ENCODE results near the gene TLL2. TPM values are rescaled to one million over a fixed set of nuclear protein-coding genes. Genes with fewer than 3 reads are reported as not detected.

The TLL2 gene
- total and polyA plus RNA-seq, 4 experiments from 2014 or later = 0.03 to 0.17 TPM; not detected in 2

DNA sequence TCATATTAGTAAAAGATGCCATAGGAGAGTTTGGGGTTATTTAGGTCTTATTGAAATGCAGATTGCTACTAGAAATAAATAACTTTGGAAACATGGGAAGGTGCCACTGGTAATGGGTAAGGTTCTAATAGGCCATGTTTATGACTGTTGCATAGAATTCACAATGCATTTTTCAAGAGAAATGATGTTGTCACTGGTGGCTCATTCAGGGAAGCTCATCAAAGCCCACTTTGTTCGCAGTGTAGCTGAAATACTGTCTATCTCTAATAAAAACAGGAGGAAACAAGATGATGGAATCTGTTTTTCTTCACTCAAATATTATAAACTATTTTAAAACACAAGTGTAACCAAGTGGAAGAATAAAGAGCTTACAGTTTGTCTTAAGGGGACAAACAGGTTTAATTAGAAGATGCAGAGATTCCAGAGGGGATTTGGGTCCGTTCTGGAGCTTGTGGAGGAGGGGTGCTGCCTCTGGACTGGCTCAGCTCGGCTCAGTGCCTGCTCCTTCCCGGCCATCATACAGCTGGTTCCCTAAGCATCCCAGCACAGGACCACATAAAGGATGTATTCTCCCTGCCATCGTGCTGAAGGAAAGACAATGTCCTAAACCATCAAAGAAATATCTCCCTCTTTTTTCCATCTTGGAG is 175.3 kb downstream of the TLL2 start:
- Mint-ChIP-seq H3K27me3 (peaks cover 11 to 24% of the 10 kb centered on the region in 2 donors), H3K9me3 (no peaks in the 10 kb centered on the region), H3K27ac (no peak overlapping the region), H3K36me3 (no peaks in the 10 kb centered on the region), H3K4me3 (no peak overlapping the region), H3K4me1 (peaks cover 4 to 6% (median 5%) of the 10 kb centered on the region in 4 donors)
- peaks cover 9% of the 10 kb centered on the region for H3K27me3 ChIP-seq (ENCODE audit: insufficient read depth, low read length)
- intact Hi-C loops (cut with micrococcal nuclease) = no loop called here
- H3K4me1 ChIP-seq (ENCODE audit: insufficient read depth, low read length) = peaks cover 4% of the 10 kb centered on the region
- CTCF ChIA-PET (ENCODE audit: partially characterized antibody) = interaction anchor here (1.0 to 8.4 kb wide), 7 partner anchors 10 to 645 kb away, joined by 3 to 67 read pairs (median 7); partner anchors contain the start of gene TCTN3
- no peak overlapping the region for H3K4me3 ChIP-seq (ENCODE audit: low read length in 2 of 2)
- H3K27ac ChIP-seq (ENCODE audit: low read depth, low read length) = no peak overlapping the region
- no peaks in the 10 kb centered on the region for H3K9me3 ChIP-seq (ENCODE audit: control insufficient read depth in 1 of 2, low read length in 2 of 2)
- POLR2A ChIA-PET (ENCODE audit: partially characterized antibody) = no interaction called here
- H3K36me3 ChIP-seq (ENCODE audit: insufficient read depth, low read length) = no peaks in the 10 kb centered on the region
- no peak for DNase-seq

- Histone ChIP-seq H3K4me3 (ENCODE audit: low read length in 2 of 2) (no peak overlapping the region), H3K36me3 (ENCODE audit: insufficient read depth, low read length) (no peaks in the 10 kb centered on the region), H3K9me3 (ENCODE audit: control insufficient read depth in 1 of 2, low read length in 2 of 2) (no peaks in the 10 kb centered on the region), H3K27me3 (ENCODE audit: insufficient read depth, low read length) (peaks cover 9% of the 10 kb centered on the region), H3K27ac (ENCODE audit: low read depth, low read length) (no peak overlapping the region), H3K4me1 (ENCODE audit: insufficient read depth, low read length) (peaks cover 14% of the 10 kb centered on the region)
- peak overlapping the region in 1 of 7 donors; percentile 21 for H3K27ac Mint-ChIP-seq
- no peaks in the 10 kb centered on the region for H3K36me3 Mint-ChIP-seq
- peaks cover 13 to 17% (median 13%) of the 10 kb centered on the region in 4 donors for H3K4me1 Mint-ChIP-seq
- ChIA-PET POLR2A (ENCODE audit: partially characterized antibody) (no interaction called here), CTCF (ENCODE audit: partially characterized antibody) (interaction anchor here (1.3 to 8.4 kb wide), 4 partner anchors 11 to 643 kb away, joined by 3 to 67 read pairs (median 8); partner anchors contain the start of gene TCTN3)
- no peaks in the 10 kb centered on the region for H3K9me3 Mint-ChIP-seq
- H3K4me3 Mint-ChIP-seq = no peak overlapping the region
- no peak for DNase-seq
- H3K27me3 Mint-ChIP-seq = peaks cover 8 to 26% of the 10 kb centered on the region in 2 donors
- intact Hi-C loops (cut with micrococcal nuclease) = no loop called here
Measured at GRCh38 chr10:96337106-96337505, 176.6 kb downstream of the TLL2 start.

GRCh38 chr10:96334616-96335526 is 178.9 kb downstream of the TLL2 start:
- CTCF ChIA-PET (ENCODE audit: partially characterized antibody) = interaction anchor here (0.7 to 8.4 kb wide), 12 partner anchors 9 to 326 kb away, joined by 3 to 67 read pairs (median 4); no protein-coding TSS in a partner anchor
- peak in 1 of 5 donors; percentile 16 for DNase-seq

GRCh38 chr10:96333101-96333500 is 180.6 kb downstream of the TLL2 start:
- Mint-ChIP-seq H3K4me1 (peaks cover 13 to 18% (median 13%) of the 10 kb centered on the region in 4 donors), H3K27ac (peak overlapping the region in 1 of 7 donors; percentile 19), H3K27me3 (peaks cover 11 to 41% of the 10 kb centered on the region in 2 donors), H3K36me3 (no peaks in the 10 kb centered on the region), H3K9me3 (no peaks in the 10 kb centered on the region), H3K4me3 (peak overlapping the region in 5 of 8 donors; percentile 0 to 59 (median 18))
- peak in 4 of 5 donors; percentile 22 to 49 (median 40) for DNase-seq
- H3K27ac ChIP-seq (ENCODE audit: low read depth, low read length) = no peak overlapping the region
- no peaks in the 10 kb centered on the region for H3K36me3 ChIP-seq (ENCODE audit: insufficient read depth, low read length)
- ChIA-PET POLR2A (ENCODE audit: partially characterized antibody) (no interaction called here), CTCF (ENCODE audit: partially characterized antibody) (interaction anchor here (2.1 to 8.4 kb wide), 2 partner anchors 10 to 315 kb away, joined by 6 to 67 read pairs; no protein-coding TSS in a partner anchor)
- intact Hi-C loops (cut with micrococcal nuclease) = no loop called here
- no peaks in the 10 kb centered on the region for H3K9me3 ChIP-seq (ENCODE audit: control insufficient read depth in 1 of 2, low read length in 2 of 2)
- no peak overlapping the region for H3K4me3 ChIP-seq (ENCODE audit: low read length in 2 of 2)
- peaks cover 14% of the 10 kb centered on the region for H3K4me1 ChIP-seq (ENCODE audit: insufficient read depth, low read length)
- H3K27me3 ChIP-seq (ENCODE audit: insufficient read depth, low read length) = peaks cover 9% of the 10 kb centered on the region

More at GRCh38 chr10:96334616-96335526, 178.9 kb downstream of the TLL2 start:
- intact Hi-C loops (cut with micrococcal nuclease) = no loop called here
- Histone ChIP-seq H3K4me3 (ENCODE audit: low read length in 2 of 2) (no peak overlapping the region), H3K27me3 (ENCODE audit: insufficient read depth, low read length) (peaks cover 9% of the 10 kb centered on the region), H3K9me3 (ENCODE audit: control insufficient read depth in 1 of 2, low read length in 2 of 2) (no peaks in the 10 kb centered on the region), H3K4me1 (ENCODE audit: insufficient read depth, low read length) (peaks cover 14% of the 10 kb centered on the region), H3K27ac (ENCODE audit: low read depth, low read length) (no peak overlapping the region), H3K36me3 (ENCODE audit: insufficient read depth, low read length) (no peaks in the 10 kb centered on the region)
- Mint-ChIP-seq H3K4me1 (peaks cover 13 to 18% (median 13%) of the 10 kb centered on the region in 4 donors), H3K27ac (no peak overlapping the region), H3K9me3 (no peaks in the 10 kb centered on the region), H3K36me3 (no peaks in the 10 kb centered on the region), H3K27me3 (peaks cover 8 to 35% of the 10 kb centered on the region in 2 donors), H3K4me3 (no peak overlapping the region)
- POLR2A ChIA-PET (ENCODE audit: partially characterized antibody) = no interaction called here

GRCh38 chr10:96327462-96327861 is 186.3 kb downstream of the TLL2 start:
- Mint-ChIP-seq H3K9me3 (no peaks in the 10 kb centered on the region), H3K4me3 (no peak overlapping the region), H3K27me3 (peaks cover 11 to 34% of the 10 kb centered on the region in 2 donors), H3K4me1 (peaks cover 0 to 5% (median 1%) of the 10 kb centered on the region in 4 donors), H3K36me3 (no peaks in the 10 kb centered on the region), H3K27ac (no peak overlapping the region)
- Histone ChIP-seq H3K27ac (ENCODE audit: low read depth, low read length) (no peak overlapping the region), H3K27me3 (ENCODE audit: insufficient read depth, low read length) (no peaks in the 10 kb centered on the region), H3K4me1 (ENCODE audit: insufficient read depth, low read length) (peaks cover 1% of the 10 kb centered on the region), H3K4me3 (ENCODE audit: low read length in 2 of 2) (no peak overlapping the region), H3K9me3 (ENCODE audit: control insufficient read depth in 1 of 2, low read length in 2 of 2) (no peaks in the 10 kb centered on the region), H3K36me3 (ENCODE audit: insufficient read depth, low read length) (no peaks in the 10 kb centered on the region)
- DNase-seq = no peak
- ChIA-PET POLR2A (ENCODE audit: partially characterized antibody) (no interaction called here), CTCF (ENCODE audit: partially characterized antibody) (no interaction called here)
- intact Hi-C loops (cut with micrococcal nuclease) = no loop called here

DNA sequence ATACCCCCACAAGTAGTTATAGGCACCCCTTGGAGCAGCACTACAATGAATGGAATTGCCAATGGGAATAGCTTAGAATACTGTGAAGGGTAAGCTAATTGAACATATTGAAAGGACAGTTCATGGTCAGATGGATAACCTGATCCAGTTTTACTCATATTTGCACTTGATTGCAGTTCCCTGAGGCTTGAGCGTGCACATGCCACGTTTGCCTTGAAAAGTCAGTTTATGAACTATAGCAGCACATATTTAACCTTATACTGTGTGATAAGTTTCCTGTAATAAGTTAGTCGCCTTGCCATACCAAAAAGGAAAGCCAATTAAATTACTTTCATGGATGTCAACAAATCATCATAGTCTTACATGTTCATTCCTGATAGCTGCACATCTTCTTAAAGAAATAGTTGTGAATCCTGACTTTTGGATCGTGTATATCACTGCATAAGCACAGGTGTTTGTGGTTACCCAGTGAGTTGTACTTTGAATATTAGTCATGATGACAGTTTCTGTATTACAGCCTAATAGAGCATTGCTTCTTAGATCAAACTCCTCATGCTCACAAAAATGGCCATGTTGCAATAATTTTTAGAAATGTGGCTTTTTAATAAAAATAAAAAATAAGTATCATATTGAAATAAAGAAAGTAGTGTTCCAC is 187.9 kb downstream of the TLL2 start:
- no peak for DNase-seq
- H3K27me3 ChIP-seq (ENCODE audit: insufficient read depth, low read length) = no peaks in the 10 kb centered on the region
- Mint-ChIP-seq H3K4me1 (no peaks in the 10 kb centered on the region), H3K27ac (no peak overlapping the region), H3K9me3 (no peaks in the 10 kb centered on the region), H3K4me3 (no peak overlapping the region), H3K36me3 (no peaks in the 10 kb centered on the region), H3K27me3 (peaks cover 12 to 27% of the 10 kb centered on the region in 2 donors)
- H3K27ac ChIP-seq (ENCODE audit: low read depth, low read length) = no peak overlapping the region
- H3K9me3 ChIP-seq (ENCODE audit: control insufficient read depth in 1 of 2, low read length in 2 of 2) = no peaks in the 10 kb centered on the region
- ChIA-PET POLR2A (ENCODE audit: partially characterized antibody) (no interaction called here), CTCF (ENCODE audit: partially characterized antibody) (no interaction called here)
- H3K4me3 ChIP-seq (ENCODE audit: low read length in 2 of 2) = no peak overlapping the region
- H3K4me1 ChIP-seq (ENCODE audit: insufficient read depth, low read length) = no peaks in the 10 kb centered on the region
- intact Hi-C loops (cut with micrococcal nuclease) = no loop called here
- no peaks in the 10 kb centered on the region for H3K36me3 ChIP-seq (ENCODE audit: insufficient read depth, low read length)
